DMS 273 treated with DMSO at 0.1 percent for 48 hours (cell line): ENCODE measurements around the gene ERO1A.

Source experiments
- DNase-seq: peaks from one replicate; lab custom pipeline; 2025; lab: John Stamatoyannopoulos, UW

The ERO1A gene

DNA sequence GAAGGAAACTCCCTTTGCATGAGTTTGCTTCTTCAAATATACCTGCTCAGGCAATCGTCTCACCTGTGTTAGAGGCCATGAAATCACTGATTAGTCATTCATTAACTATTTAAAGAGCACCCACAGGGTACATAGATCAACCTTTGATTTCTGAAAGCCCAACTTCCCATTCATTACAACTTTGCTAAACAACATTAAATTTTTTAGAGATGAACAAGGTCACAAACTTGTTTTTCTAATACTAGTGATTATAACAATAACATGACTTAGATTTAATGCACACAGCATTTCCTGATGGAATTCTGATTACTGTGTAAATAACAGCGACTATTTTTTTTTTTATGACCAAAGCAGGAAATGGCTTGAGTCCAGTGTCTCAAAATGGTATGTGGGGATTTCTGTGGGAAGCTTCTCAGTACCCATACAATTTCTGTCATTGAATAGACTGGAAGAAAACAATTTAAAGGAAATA is 5.4 kb upstream of the ERO1A start:
- no peak for DNase-seq

DNA sequence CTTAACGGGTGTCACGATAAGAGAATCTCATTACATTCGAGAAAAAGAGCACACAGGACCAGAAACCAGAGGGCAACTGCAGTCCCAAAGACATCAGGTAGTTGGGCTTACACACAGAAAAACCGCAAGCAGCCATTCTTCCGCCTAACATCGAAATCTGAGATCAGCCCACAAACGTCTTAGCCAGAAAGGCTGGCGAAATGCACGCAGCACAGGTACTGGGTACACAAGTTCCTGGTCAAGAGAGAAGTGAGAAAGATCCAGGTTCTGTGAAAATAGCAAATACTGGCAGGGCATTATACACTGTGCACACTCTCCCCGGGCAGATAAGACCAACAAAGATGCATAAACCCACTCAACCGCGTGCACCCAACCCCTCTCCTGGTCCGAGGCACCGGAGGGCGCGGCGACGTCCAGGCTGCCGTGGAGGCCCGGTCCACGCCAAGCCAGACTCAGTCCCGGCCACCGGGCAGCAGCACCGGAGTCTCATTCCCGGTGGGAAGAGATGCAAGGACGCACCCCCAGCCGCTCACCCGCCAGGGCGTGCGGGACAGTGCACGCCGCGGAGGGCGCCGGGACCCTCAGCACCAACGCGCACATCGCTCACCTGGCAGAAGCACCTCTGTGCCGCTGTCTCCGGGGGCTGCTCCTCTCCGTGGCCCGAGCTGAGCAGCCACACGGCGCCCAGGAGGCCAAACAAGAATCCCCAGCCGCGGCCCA is 437 bp downstream of the ERO1A start:
- DNase-seq = peak; percentile 7

DNA sequence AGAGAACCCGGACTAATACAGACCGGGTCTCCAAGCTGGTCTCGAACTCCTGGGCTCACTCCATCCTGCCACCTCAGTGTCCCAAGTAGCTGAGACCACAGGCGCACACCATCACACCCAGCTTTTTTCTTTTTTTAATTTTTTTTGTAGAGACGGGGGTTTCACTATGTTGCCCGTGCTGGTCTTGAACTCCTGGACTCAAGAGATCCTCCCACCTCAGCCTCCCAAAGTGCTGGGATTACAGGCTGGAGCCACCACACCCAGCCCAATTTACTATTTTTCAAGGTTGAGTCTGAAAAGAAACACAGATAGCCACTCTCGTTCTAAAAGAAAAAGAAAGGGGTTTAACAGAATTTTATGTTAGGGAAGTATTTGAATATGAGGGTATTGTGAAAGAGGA is 1.8 kb downstream of the ERO1A start:
- DNase-seq = no peak

DNA sequence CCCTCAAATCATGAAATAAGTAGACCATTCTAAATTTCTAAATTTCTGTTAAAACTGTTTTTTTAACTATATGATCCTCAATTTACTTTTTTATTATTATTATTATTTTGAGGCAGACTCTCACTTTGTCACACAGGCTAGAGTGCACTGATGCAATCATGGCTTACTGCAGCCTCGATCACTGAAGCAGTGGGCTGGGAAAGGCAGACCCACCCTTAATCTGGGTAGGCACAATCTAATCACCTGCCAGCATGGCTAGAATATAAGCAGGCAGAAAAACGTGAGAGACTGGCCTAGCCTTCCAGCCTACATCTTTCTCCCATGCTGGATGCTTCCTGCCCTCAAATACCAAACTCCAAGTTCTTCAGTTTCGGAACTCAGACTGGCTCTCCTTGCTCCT is 2.3 kb downstream of the ERO1A start:
- no peak for DNase-seq

DNA sequence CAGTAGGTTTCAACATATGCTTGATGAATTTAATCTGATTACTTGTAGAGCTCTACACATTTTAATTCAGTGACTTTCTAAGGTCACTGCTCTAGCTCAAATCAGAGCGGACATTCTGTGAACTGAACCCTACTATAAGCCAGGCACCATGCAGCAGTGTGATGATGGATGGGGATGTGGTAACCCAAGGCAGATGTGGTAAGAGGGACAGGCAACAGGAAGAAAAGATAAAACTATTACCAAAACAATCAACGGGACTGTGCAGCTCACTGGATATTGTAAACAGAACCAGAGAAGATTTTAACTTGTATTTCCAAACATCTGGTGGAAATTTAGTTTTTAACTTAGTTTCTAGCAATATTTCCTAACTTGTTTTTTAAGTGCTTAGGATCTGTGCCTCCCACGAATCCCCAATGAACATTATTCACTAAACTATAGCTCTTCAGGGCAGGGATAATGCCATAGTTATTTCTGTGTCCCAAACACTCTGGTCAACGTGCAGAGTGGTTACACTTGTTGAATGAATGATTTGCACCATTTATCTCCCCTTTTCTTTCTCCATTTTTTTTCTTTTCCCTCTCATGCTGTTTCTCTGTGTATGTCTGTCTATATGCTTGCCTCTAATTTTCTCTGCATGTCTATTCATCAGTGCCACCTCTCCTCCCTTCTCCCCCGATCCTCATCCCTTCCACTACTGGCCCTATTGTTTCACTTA is 3.0 kb downstream of the ERO1A start:
- no peak for DNase-seq

DNA sequence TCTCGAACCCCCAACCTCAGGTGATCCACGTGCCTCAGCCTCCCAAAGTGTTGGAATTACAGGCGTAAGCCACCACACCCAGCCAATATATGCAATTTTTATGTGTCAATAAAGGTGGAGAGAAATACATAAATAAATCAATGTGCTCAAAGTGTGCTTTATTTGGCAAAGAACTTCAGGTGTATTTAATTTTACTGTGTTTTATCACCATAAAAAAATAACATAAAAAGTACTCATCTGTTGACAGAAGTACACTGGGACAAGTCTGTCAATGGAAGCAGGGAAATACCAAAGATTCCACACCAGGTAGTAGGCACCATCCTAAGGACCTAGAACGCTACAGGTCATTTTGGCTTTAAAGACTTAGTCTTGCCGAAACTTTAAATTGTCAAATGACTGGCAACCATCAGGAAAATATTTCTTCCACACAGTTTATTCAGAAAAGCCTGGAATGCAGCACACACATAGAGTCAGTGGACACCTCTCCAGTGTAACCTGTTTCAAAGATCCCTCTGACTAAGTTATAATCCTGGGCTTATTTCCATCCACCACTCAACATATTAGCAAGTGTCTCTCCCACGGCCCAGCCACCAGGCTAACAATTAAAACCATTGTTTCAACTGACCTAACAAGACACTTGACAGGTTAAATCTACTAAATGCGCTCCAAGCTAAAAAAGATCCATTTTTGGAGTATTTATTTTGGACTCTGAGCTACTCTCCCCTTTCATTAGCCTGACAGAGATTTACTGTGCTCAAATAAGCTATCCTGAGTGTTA is 4.2 kb downstream of the ERO1A start:
- no peak for DNase-seq

DNA sequence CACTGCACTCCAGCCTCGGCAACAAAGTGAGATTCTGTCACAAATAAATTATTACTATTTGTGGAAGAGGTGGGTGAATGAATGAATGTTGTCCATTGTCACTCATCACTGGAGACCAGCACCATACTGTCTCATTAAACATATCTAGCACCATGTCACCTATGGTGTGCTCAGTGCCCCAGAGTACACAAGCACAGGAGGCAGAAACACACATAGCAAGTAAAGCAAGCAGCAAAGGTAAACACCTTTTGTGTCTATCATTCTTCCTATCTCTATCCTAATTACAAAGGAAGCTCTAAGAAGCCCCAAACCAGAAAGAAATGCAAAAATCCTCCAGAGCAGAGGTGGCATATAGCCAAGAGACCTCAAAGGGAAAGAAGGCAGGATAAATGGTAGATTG is 9.2 kb downstream of the ERO1A start:
- no peak for DNase-seq

DNA sequence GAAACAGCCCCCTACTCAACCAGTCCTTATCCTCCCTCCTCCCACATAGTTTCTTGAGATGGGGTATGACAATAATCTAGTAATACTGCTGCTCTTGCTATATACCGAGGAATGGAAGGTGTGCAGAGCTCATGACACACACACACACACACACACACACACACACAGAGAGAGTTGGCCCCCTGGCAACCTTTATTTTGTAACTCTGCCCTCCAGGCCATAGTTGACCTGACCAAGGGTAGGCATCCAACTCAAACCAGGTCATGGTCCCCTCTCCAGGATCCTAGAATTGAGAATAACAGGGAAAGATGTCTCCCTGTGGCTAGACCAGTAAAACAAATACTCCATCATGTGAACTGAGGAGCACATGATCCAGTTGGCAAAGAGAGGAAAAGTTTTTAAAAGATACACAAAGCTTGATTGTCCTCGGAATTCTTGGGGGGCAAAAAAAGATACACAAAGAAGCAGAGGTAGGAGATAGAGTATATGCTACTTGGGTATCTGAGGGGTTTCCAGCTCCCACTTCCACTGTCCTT is 11.3 kb downstream of the ERO1A start:
- no peak for DNase-seq

DNA sequence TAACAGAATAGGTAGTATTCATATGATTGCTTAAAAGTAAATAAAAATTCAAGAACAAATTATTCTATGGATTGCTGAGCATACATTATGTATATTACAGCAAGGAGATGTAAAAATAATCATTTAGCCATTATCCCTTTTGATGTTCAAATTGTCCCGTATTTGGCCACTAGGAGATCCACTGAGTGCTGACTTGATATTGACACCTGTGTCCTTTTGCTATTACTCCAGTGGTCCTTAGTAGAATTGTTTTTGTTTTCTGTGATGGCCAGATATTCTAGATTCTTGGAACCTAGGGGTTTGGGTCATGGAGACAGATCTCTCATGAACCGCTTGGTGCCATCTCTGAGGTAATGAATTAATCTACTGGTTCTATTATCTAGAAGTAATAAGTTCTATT is 16.8 kb downstream of the ERO1A start:
- no peak for DNase-seq

DNA sequence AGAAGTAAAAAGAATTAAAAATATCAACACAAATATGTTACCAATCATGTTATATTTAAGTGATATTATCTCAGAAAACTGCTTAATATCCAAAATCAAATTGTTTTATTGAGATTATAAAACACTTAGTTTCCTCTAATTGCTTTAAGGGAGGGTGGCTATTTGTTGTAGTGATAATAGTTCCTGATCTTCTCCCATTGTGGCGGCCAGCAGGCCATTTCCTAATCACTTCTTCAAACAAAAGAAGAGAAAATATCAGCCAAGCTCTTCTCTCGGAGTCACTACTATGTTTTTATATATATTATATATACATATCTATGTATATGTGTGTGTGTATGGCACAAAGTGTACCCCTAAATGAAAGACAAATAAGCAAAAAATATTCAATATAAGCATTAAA is 31.5 kb downstream of the ERO1A start:
- DNase-seq = no peak

DNA sequence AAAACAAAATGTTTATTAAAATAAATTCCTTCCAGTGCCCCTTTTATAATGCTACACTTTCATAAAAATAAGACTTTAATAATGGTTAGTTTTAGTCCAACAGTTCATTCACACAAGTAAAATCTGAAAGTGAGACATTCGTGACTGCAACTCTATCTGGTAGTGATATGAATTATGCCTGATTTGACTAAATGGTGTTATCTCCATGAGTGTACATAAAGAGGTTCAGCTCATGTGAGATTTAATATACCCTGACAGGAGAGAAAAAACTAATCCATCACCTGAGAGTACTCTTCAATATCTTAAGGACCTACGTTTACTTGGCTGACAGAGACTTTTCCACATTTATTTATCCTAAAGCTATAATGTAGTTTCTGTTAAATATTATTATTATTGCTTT is 34.0 kb downstream of the ERO1A start:
- no peak for DNase-seq

DNA sequence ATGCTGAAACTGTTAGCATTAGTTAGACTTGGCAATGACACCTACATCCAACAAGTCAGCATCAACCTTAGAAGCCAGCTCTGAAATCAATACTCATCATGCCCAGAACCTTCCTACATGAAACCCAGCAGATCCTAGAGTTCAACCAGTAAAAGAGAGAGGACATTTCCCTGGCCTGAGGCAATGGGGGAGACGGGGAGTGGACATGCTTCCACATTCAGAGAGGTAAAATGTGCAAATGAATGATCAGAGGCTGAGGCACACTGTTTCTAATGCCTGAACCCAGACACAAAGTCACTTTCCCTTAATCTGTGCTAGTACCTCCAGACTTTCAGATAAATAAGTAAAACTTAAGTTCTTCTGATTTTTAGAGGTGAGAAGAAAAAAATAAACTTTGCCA is 34.5 kb downstream of the ERO1A start:
- no peak for DNase-seq

DNA sequence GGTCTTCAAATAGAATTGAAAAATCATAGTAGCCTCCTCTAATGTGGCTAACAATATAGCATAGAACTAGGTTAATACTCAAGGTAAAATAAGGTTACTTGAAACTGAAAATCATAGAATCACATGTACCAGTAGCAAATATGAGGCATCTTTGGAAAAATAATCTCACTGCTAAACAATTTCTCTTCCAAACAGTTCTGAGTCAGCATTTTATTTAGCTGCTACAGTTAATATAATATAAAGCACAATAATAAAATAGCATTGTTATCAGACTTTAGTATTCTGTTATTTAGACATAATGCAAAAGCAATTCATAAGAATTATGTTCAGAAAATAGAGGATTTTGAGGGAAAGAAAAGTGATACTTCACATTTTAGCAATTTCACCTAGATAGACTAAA is 35.0 kb downstream of the ERO1A start:
- no peak for DNase-seq

DNA sequence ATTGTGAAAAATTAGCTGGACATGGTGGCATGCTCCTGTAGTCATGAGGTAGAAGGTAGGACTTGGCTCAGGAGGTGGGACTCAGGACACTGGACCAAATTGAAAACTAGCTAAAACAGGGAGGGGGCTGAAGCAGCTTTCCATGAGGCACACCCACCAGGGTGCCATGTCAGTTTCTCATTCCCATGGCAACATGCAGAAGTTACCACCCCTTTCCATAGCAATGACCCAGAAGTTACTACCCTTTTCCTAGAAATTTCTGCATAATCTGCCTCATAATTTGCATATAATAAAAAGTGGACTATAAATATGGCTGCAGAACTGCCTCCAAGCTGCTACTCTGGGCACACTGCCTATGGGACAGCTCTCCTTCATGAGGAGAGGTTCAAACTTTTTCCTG is 38.5 kb downstream of the ERO1A start:
- no peak for DNase-seq

DNA sequence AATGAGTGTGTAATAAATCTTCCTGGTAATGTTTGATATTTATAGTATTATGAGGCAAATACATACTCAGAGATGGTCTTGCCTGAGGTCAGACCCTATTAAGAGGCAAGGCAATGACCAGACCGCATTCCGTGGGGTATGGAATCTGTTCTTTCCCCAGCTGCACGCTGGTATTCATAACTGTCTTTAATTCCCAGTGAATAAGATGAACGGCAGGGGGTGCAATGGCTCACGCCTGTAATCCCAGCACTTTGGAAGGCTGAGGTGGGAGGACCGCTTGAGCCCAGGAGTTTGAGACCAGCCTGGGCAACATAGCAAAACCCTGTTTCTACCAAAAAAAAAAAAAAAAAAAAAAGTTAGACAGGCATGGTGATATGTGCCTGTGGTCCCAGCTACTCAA is 44.6 kb downstream of the ERO1A start:
- no peak for DNase-seq

DNA sequence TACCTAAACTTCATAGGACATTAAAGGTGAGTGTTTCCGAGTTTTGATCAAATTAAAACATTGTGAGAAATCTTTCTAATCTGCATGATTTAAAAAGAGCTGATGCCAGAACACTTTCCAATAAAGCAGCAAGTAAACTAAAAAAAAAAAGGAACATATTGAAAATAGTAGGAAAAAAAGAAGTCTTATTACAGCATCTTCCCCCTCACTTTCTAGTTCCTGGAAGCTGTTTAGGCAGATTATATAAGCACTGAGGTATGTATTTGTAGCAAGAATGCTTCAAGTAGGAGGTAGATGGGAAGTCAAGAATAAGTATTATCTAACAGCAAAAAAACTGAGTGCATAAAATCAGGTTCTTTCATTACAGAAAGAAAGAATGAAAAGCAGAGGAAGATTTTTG is 45.8 kb downstream of the ERO1A start:
- DNase-seq = no peak

DNA sequence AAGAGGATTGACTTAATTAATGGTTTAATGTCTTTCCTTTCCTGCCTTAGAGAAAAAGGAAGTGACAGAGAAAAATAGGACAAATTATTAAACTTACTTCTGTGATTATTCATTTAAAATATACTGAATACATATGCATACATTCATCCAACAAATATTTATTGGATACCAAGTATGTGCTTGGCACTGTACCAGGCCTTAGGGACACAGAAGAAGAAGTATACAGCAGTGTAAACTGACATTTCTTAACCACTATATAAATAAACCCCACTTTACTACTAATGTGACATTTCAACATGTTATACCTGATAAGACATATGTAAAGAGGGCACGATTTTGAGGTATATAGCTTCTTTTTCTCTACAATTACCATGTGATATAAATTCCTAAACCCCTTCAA is 53.6 kb downstream of the ERO1A start:
- no peak for DNase-seq

DNA sequence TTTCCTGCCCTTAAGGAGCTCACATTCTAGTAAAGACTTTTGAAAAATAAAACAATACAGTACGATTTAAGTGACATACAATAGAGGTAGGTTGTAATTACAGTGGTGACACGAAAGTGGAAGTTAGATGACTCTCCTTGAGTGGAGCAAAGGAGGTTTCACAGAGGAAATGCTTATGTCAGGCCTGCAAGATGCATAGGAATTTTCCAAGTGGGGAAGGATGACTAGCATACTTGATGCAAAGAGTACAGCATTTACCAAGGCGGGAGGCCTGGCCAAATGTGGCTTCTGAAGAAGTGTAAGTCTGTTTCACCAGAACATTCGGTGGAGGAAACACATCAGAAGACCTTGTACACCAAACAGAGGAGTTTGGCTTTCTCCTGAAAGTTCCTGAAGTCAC is 55.2 kb downstream of the ERO1A start:
- DNase-seq = no peak

DNA sequence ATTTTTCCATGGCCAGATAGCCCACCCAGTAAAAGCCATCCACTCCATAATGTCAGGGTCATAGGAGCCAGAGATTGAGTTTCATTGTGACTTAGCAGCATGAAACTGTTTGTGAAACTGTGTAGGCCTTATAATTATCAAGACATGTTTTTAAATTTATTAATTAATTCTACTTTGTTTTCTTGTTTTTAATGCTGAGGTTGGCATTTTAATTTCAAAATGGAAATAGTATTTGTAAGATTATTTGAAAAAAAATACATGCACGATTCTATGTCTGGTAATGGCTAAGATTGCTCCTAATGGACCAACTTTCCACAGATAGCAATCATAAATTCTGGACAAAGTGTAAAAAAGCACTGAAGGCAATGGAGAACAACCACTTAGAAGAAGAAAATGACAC is 75.7 kb downstream of the ERO1A start:
- DNase-seq = no peak

DNA sequence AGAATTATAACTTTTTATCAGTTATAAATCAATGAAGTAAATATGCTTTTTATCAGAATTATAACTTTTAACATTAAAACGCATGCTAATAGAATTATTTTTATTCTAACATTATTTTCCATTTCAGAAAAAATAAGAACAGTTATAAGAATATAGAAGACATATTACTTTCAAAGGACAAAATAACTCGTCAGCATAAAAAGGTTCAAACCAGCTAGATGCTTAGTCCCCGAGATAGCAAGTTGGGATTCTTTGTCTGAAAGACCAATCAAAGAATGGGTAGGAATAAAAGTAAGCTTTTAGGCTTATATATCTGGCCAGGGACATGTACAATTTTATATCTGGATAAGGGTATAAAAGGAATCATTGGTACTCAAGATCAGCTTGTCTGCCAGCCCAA is 76.8 kb downstream of the ERO1A start:
- DNase-seq = no peak

DNA sequence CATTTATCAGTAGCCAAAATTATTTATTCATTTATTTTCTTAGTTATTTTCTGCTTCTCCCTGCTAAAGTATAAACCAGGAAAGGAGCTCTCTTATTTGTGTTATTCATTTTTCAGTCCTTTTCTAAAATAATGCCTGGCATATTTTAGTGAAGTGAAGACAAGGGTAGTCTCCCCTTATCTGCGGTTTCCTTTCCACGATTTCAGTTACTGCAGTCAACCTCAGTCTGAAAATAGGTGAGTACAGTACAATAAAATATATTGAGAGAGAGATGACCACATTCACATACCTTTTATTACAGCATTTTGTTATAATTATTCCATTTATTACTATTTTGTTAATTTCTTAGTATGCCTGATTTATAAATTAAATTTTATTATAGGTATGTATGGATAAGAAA is 85.2 kb downstream of the ERO1A start:
- DNase-seq = no peak

DNA sequence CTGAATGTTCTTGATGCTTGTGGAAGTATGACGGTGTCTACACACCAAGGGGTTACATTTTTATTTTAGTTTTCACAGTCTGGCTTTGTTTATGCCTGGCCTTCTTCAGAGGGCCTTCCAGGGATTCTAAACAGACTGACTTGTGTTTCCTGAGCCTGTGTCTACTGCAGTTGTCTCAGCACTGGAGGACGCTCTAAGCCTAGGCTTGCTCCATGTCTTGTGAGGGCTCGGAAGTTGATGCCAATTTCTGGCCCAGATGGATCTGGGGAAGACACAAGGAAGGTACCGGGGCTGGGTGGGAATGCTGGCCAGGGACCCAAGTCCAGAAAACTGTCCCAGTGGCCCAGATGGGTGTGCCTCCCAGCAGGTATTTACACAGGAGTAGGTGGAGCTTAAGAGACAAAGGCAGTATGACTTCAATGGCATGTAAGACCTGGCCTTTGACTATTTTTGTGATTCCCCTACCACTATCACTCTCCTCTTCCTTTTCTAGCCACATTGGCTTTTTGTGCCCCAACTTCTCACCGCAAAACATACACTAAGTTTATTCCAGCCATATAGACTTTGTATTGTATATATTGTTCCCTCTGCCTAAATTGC is 85.8 kb downstream of the ERO1A start:
- DNase-seq = no peak
